ELF-1 (cell line): ENCODE data around the gene DHH.

Source experiments
- DNase-seq: peaks from one replicate; pipeline ENCODE4 v3.0.0-alpha.2; 2016; ENCODE audit warnings: low read depth, low spot score

DHH gene

DNA sequence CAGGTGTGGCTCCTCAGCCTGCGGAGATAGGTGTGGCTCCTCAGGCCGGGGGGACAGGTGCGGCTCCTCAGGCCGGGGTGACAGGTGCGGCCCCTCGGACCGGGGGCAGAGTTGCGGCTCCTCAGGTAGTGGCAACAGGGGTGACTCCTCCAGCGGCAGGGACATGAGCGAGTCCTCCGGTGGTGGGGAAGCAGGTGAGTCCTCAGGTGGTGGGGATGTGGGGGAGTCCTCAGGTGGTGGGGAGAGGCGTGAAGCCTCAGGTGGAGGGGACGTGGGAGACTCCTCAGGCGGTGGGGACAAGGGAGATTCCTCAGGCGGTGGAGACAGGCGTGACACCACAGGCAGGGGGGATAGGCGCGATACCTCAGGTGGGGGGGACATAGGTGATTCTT lies 43.2 kb downstream of the DHH start:
- no peak for DNase-seq

- no peak for DNase-seq
Observed at GRCh38 chr12:49050507-49051372, 43.9 kb downstream of the DHH start.

DNA sequence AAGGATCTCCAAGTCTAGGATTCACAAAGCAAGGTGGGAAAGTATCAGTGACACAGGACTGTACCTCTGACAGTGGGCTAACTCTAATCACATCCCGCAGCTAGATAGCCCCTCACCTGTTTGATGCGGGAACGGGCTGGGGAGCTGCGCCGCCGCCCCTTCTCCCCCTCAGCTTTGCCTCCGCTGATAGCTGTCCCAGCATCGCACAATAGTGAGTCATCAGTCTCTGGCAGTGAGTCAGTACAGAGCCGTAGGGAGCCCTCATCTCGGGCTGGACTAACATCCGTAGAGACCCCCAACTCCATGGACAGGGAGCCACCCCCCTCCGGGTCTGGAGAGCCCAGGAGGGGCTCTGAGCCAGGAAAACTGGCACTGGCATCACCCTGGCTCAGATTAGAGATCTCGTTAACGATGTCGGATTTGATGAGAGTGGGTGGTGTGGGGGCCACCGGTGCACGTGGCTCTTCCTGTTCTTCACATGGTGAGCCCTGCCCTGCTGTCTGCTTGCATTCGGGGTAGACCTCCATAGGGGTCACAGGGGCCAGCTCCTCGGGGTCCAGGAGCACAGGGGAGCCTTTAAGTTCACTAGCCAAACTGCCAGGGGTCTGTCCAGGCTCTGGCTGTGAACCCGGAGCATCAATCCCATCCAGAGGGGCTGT lies 44.9 kb downstream of the DHH start:
- DNase-seq, result no peak

- DNase-seq, result no peak
Observed at GRCh38 chr12:49048953-49049352, 45.6 kb downstream of the DHH start.

DNA sequence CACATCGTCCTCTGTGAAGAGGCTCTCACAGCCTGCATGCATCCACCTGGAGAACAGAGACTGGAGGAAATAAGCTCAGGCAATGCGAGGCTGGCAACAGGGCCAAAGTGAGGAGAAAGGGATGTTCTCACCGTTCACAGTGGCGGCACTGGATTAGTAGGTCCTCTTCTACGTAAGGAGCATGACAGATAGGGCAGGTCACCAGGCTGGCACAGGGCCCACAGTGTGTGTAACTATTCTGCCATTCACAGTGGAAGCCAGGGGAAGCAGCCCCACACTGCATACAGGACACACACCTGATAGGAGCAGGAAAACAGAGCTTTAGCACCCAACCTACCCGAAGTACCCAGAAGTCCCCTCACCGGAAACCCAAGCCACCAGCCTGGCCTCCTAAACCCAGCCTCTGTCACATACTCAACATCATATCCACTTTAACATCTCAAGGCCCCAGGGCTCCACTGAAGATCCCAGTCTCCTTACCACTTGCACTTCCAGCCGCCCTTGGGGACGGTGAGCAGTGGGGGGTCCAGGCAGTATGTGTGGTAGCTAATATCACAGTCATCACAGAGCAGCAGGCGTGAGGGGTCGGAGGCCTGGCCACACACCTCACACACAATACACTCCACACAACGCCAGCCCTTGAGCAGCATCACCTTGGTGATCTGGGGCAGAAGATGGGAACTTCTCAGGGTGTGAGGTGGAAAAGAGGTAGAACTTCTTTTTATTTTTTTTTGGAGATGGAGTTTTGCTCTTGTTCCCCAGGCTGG lies 48.3 kb downstream of the DHH start:
- no peak for DNase-seq

DNA sequence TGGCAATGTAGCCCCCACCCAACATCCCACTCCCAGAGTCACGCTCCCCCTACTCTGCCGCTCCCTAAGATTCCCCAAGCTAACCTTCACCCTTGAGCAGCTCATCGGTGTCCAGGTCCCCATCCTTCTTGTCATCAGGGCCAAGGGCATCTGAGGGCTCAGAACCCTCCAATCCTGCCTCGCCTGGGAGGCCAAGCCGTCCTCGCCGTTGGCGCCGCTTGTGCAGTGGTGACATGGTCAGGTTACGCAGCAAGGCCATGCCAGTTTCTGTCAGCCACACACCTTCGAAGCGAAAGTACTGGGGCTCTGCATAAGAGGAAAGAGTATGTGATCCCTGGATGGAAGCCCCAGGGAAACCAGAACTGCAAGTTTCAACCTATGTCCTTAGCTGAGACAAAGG lies 49.9 kb downstream of the DHH start:
- DNase-seq, result no peak

- peak; percentile 63 for DNase-seq
Observed at GRCh38 chr12:49043856-49044258, 50.7 kb downstream of the DHH start.

DNA sequence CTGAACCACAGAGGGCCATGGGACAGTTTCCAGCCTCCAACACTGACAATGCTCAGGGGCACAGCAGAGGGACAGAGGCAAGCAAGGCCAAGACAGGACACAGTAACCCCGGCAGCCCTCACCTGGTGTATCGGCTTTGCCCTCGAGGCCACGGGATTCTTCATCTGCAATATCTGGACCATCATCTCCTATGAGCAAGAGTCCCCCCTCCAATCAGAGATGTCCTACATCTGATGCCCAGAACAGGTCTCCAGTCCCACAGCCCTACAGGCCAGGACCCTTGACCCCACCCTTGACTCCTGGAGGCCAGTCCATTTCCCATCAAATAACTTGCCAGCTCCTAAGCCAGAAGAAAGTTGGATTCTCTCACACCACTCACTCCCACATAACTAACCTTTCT lies 51.4 kb downstream of the DHH start:
- DNase-seq, result no peak

DNA sequence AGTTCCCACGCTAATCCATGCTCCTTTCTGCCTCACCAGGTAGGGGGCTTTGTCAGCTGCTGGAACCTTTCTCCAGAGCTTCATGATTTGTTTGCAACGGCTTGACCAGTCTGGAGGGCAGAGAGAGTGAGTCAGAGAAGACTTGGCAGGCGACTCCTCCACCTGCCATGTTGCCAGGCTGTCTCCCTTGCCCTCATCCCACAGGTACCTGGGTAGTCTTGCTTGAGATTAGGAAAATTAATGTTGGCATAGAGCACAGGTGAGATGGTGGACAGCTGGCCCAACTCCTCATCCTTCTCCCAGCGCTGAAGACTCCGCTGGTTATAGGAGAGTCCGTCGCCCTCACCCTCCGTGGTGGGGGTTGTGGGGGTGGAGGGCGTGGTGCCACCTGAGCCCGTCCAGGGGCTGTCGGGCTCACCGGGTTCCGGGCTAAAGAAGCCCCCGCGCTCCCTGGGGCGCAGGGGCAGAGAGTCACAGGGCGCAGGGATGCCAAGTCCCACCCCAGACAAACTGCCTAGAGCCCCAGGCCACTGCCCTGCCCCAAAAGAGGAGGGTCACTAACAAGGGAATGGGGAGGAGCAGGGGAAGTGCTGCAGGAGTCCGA lies 52.6 kb downstream of the DHH start:
- DNase-seq, result no peak

- DNase-seq, result no peak
Observed at GRCh38 chr12:49041036-49041880, 53.3 kb downstream of the DHH start.

GRCh38 chr12:49040364-49040855 lies 54.2 kb downstream of the DHH start:
- DNase-seq, result no peak

- DNase-seq, result no peak
Observed at GRCh38 chr12:49039421-49040363, 54.9 kb downstream of the DHH start.

DNA sequence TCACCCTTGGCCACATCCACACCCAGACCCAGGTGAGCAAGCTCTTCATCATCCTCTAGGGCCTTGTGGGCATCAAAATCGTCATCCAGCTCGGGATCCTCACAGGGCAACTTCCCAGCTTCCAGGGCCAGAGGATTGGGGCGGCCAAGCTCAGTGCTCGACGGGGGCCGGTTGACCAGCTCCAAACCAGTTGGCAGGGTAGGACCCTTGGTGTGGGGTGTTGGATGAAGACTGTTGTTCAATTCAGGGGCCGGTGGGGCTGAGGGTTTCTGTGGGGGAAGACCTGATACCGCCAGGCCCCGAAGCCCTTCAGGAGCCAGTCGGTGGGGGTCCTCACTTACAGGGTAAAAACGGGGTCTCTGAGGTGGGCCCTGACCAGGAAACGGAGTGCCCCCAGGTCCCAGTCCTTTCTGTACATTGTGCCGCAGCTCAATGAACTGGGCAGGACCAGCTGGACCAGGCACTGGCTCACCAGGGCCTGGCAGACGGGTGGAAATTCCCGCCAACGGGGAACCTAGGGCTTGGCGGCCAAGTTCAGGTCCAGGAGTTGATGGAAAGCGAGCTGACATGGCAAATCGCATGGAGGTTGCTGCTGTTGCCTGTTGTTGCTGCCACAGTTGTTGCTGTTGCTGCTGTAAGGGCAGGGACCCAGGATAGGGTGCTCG lies 56.2 kb downstream of the DHH start:
- no peak for DNase-seq

DNA sequence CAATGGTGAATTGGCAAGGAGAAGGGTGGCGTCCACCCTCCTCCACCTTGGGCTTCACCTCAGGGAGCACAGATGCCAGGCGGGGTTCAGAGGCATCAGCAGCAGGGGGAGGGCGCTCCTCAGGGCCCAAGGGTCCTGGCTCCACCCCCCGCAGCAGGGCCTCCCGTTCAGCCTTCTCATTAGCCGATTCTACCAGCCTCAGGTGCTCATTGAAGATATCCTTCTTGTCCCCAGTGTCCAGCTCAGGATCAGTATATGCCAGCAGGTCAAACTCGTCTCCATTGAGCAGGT lies 56.7 kb downstream of the DHH start:
- DNase-seq, result no peak

DNA sequence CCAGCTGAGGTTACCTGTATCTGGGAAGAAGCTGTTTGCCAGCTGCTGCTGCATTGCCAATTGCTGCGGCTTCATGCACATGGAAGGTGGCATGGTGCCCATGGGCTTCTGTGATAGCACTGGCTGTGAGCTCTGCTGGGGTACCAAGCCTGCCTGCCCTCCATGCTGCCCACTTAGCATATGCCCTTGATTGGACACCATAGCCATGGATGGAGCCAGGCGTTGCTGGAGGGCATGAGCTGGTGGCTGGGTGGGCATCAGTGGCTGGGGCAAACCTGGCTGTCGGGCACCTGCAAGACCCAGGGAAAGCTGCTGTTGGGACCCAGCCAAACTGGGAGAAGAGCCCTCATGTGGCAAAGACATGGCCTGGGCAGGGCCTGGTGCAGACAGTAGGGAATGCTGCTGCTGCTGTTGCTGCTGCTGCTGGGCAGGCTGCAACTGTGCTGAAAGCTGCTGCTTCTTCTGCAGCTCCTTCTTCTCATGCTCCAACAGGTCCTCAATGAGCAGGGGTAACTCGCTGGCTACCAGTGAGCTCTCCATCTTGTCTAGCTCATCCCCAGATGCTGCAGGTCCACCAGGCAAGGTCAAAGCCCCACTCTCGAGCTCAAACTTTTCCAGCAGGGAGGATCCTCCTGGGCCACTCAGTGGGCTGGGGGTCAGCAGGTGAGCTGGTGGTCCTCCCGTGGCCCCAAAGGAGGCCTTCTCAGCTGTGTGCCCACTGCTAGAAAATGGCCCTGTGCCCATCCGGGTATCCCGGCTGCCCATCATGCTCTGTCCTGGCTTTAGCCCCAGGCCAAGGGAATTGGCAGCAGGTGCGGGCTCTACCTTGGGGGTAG lies 57.3 kb downstream of the DHH start:
- no peak for DNase-seq
